Body of pancreas (tissue), 4 donors: ENCODE data around the gene TACC3. TPM values are rescaled to one million over a fixed set of nuclear protein-coding genes. Genes with fewer than 3 reads are reported as not detected.

Experiments used
- ATAC-seq: fragments of 150-250 bp; one replicate; pipeline ENCODE4 v1.9.1; 2016
- DNase-seq, 4 donors: peaks; one replicate each; pipeline ENCODE4 v3.0.0-alpha.2; 2019
- H3K27ac ChIP-seq, 4 donors: fragments of 200-600 bp; sonication (generic); 1 replicate in 3 of 4; 2 replicates in 1 of 4; pipeline versions ENCODE4 v1.5.1 to v1.6.1; 2016 to 2019; ENCODE audit warnings: mild to moderate bottlenecking in 1 of 4, mixed read lengths in 1 of 4, moderate library complexity in 1 of 4
- H3K27me3 ChIP-seq, 2 donors: fragments of 200-600 bp; sonication (generic); one replicate each; pipeline ENCODE4 v1.6.0; 2016; ENCODE audit warnings: mild to moderate bottlenecking in 1 of 2
- H3K36me3 ChIP-seq, 2 donors: fragments of 200-600 bp; sonication (generic); replicated peaks in 1 of 2; 2 replicates each; pipeline ENCODE4 v1.5.1; 2016; ENCODE audit warnings: low read depth in 2 of 2; ENCODE audit not compliant: insufficient read depth in 1 of 2
- H3K4me1 ChIP-seq: fragments of 200-600 bp; sonication (generic); one replicate; pipeline ENCODE4 v1.6.0; 2016
- H3K4me3 ChIP-seq, 2 donors: fragments of 200-600 bp; sonication (generic); 1 replicate in 1 of 2; 2 replicates in 1 of 2; pipeline ENCODE4 v1.5.1; 2016 to 2019
- H3K9me3 ChIP-seq, 3 donors: fragments of 200-600 bp; sonication (generic); 1 replicate in 2 of 3; 2 replicates in 1 of 3; pipeline ENCODE4 v1.5.1; 2016
- POLR2A ChIP-seq, 3 donors: fragments of 450-650 bp; IDR thresholded peaks; one replicate each; pipeline ENCODE4 v1.6.1; 2016; ENCODE audit warnings: antibody characterized with exemption in 3 of 3, mild to moderate bottlenecking in 2 of 3
- whole genome bisulfite sequencing, 2 donors: methylation state at CpG; one replicate each; pipeline ENCODE4 v1.1.5; 2017; 5-methylcytosine and 5-hydroxymethylcytosine counted together
- intact Hi-C: fragments of 100-400 bp; cut with DNase I; formaldehyde crosslinking; loops from one replicate; pipeline ENCODE4 v1.15.1; 2023
- total RNA-seq, 2 donors: library from RNA; depleted of rRNA; stranded (reverse); fragments of >200 nt; gene quantifications; one replicate each; pipeline ENCODE4 v1.1.0, GENCODE V29; 2016
- TF ChIP-seq, protein P1 (sequence below), 7 experiments: fragments of 450-650 bp in 4 of 7; fragments of 200-600 bp in 3 of 7; sonication (generic) in 3 of 7; IDR thresholded peaks; one replicate each; pipeline ENCODE4 v1.5.1; 2016 to 2019; ENCODE audit warnings: antibody characterized with exemption in 7 of 7

TACC3 gene
- total RNA-seq, 2 donors from 2014 or later: 5.7 to 8.9 TPM

DNA sequence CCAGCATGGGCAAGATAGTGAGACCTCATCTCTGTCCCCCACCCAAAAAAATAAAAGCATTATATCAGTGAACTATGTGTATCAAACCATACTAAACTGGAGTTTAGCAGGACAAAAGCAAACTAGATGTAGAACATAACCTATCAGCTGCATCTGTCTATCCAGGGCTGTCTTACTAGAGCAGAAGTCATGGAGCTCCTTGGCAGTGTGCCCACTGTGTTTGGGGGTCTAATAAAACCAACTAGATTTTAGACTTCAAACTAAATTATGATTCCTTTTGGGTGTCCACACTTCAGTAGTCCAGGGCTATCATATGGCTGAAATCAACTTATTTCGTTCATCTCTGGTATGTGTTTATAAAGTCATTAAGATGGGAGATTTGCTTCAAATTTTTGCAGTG is 17.5 kb upstream of the TACC3 start:
- no peak for DNase-seq
- Histone ChIP-seq H3K4me1 (peaks cover 13% of the 10 kb centered on the region), H3K36me3 (peaks cover 0 to 13% of the 10 kb centered on the region in 2 donors), H3K27ac (no peak overlapping the region), H3K9me3 (no peaks in the 10 kb centered on the region), H3K27me3 (no peaks in the 10 kb centered on the region), H3K4me3 (no peak overlapping the region)
- ATAC-seq: no peak
- TF ChIP-seq, protein P1, sequence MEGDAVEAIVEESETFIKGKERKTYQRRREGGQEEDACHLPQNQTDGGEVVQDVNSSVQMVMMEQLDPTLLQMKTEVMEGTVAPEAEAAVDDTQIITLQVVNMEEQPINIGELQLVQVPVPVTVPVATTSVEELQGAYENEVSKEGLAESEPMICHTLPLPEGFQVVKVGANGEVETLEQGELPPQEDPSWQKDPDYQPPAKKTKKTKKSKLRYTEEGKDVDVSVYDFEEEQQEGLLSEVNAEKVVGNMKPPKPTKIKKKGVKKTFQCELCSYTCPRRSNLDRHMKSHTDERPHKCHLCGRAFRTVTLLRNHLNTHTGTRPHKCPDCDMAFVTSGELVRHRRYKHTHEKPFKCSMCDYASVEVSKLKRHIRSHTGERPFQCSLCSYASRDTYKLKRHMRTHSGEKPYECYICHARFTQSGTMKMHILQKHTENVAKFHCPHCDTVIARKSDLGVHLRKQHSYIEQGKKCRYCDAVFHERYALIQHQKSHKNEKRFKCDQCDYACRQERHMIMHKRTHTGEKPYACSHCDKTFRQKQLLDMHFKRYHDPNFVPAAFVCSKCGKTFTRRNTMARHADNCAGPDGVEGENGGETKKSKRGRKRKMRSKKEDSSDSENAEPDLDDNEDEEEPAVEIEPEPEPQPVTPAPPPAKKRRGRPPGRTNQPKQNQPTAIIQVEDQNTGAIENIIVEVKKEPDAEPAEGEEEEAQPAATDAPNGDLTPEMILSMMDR (IDR thresholded peaks at IDR 0.05): no peak
- TF ChIP-seq POLR2A (IDR thresholded peaks at IDR 0.05): no peak
- 92 to 93% methylated on average over 1 of the region's 1 CpG for WGBS, 2 donors
- intact Hi-C loops: no loop called here

DNA sequence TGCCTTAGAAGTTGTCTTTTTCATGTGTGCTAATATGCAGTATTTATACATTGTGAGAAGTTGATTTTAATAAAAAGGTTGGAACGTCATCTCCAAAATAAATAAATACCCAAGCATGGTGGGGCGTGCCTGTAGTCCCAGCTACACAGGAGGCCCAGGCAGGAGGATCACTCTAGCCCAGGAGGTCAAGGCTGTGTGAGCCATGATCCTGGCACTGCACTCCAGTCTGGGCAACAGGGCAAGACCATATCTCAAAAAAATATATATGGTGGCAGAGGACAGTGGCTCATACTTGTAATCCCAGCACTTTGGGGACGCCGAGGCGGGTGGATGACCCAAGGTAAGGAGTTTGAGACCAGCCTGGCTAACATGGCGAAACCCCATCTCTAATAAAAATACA is 15.6 kb upstream of the TACC3 start:
- Histone ChIP-seq H3K36me3 (peaks cover 0 to 9% of the 10 kb centered on the region in 2 donors), H3K4me1 (peaks cover 31% of the 10 kb centered on the region), H3K27ac (no peak overlapping the region), H3K4me3 (no peak overlapping the region), H3K27me3 (no peaks in the 10 kb centered on the region), H3K9me3 (no peaks in the 10 kb centered on the region)
- DNase-seq (no peak), ATAC-seq (no peak)
- WGBS, 2 donors: 92 to 93% methylated on average over 5 to 6 of the region's 6 CpGs
- TF ChIP-seq, protein P1 (IDR thresholded peaks at IDR 0.05): no peak
- TF ChIP-seq POLR2A (IDR thresholded peaks at IDR 0.05): no peak
- intact Hi-C loops: no loop called here

DNA sequence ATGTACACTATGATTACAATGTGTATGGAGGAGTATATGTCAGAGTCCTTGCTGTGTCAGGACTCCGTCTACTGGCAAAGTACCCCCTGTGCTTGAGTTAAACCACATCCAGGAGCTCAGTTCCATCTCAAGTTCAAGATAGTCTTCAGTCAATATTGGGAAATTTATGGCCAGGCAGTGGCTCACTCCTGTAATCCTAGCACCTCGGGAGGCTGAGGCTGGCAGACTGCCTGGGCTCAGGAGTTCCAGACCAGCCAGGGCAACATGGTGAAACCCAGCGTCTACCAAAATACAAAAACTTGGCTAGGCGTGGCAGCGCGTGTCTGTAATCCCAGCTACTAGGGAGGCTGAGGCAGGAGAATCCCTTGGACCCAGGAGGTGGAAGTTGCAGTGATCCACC is 15.0 kb upstream of the TACC3 start:
- Histone ChIP-seq H3K9me3 (no peaks in the 10 kb centered on the region), H3K27ac (no peak overlapping the region), H3K4me1 (peaks cover 35% of the 10 kb centered on the region), H3K36me3 (peaks cover 0 to 9% of the 10 kb centered on the region in 2 donors), H3K27me3 (no peaks in the 10 kb centered on the region), H3K4me3 (no peak overlapping the region)
- 86 to 92% methylated on average over 1 to 6 of the region's 6 CpGs for WGBS, 2 donors
- TF ChIP-seq, protein P1 (IDR thresholded peaks at IDR 0.05): no peak
- no peak for TF ChIP-seq POLR2A (IDR thresholded peaks at IDR 0.05)
- ATAC-seq (no peak), DNase-seq (no peak)
- intact Hi-C loops: no loop called here

DNA sequence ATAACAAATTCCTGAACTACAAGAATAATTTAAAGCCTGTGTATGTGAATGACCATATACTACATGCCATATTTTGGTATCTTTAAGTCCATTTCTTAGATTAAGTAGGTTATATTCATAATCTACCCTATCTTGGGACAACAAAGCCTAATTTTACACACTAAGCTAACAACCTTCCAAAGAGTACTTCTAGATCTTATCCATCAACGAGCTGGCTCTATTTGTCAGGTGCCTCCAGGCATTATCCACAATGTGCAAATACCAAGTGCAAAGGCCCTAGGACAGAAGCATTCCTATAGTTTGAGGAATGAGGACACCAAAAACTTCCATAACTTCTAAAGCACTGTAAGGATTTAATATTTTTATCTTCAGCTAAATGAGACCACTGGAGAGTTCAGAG is 12.7 kb upstream of the TACC3 start:
- no peak overlapping the region for H3K4me3 ChIP-seq
- intact Hi-C loops: no loop called here
- peaks cover 42% of the 10 kb centered on the region for H3K4me1 ChIP-seq
- H3K36me3 ChIP-seq: peaks cover 0 to 1% of the 10 kb centered on the region in 2 donors
- no peaks in the 10 kb centered on the region for H3K27me3 ChIP-seq
- H3K27ac ChIP-seq: no peak overlapping the region
- 9% methylated on average over 1 of the region's 1 CpG for WGBS, 2 donors
- DNase-seq: no peak
- no peak for ATAC-seq
- no peaks in the 10 kb centered on the region for H3K9me3 ChIP-seq
- no peak for TF ChIP-seq POLR2A (IDR thresholded peaks at IDR 0.05)
- TF ChIP-seq, protein P1 (IDR thresholded peaks at IDR 0.05): no peak

DNA sequence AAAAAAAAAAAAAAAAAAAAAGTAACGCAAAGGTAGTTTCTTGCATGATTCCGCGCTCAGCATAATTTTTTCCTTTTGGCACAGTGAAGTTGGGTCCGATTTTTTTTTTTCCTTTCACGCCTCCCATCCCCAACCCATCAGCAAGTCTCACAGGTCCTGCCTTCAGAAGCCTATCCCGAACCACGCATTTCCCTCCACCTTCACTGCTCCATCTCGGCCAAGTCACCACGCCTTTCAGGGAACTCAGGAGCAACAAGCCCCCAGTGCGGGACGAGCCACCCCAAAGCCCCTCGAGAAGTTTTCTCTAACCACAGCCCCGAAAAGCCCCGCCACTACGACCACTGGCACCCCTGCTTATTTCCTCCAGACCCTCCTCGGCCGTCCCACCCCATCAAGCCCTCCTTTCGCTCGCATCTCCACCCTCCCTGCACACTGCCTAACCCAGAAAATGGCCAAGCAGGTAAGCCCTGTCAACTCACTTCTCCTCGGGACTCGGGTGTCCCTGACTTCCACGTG is 10.2 kb upstream of the TACC3 start:
- intact Hi-C loops: no loop called here
- H3K27me3 ChIP-seq: no peaks in the 10 kb centered on the region
- WGBS, 2 donors: 13% methylated on average over 21 to 22 of the region's 22 CpGs
- DNase-seq (no peak), ATAC-seq (no peak)
- H3K9me3 ChIP-seq: no peaks in the 10 kb centered on the region
- peak overlapping the region; percentile 75 to 77 for H3K4me3 ChIP-seq
- H3K27ac ChIP-seq: peak overlapping the region; percentile 82 to 100 (median 100)
- TF ChIP-seq, protein P1 (IDR thresholded peaks at IDR 0.05): no peak
- peaks cover 0 to 1% of the 10 kb centered on the region in 2 donors for H3K36me3 ChIP-seq
- H3K4me1 ChIP-seq: peaks cover 58% of the 10 kb centered on the region
